IgD-negative memory B cell (primary cell): ENCODE data around the gene BEST1. TPM values are rescaled to one million over a fixed set of nuclear protein-coding genes. Genes with fewer than 3 reads are reported as not detected.
"Not testable (repeated sequence)": the region's sequence is repeated elsewhere in the genome, so short reads cannot be mapped to it uniquely, and the experiment has no call there.

Source experiments
- H3K27ac Mint-ChIP-seq, 3 donors: one replicate each; pipeline ENCODE4 v1.8.0; 2020 to 2022; ENCODE audit warnings: mild to moderate bottlenecking in 3 of 3, mixed read lengths in 3 of 3, moderate library complexity in 1 of 3
- H3K27me3 Mint-ChIP-seq: one replicate; pipeline ENCODE4 v1.8.0; 2021; ENCODE audit warnings: mixed read lengths
- H3K36me3 Mint-ChIP-seq: one replicate; pipeline ENCODE4 v1.8.0; 2020; ENCODE audit warnings: mild to moderate bottlenecking, mixed read lengths
- H3K4me1 Mint-ChIP-seq, 3 donors: one replicate each; pipeline ENCODE4 v1.8.0; 2020 to 2022; ENCODE audit warnings: mixed read lengths in 3 of 3, mild to moderate bottlenecking in 1 of 3
- H3K4me3 Mint-ChIP-seq, 4 donors: one replicate each; pipeline ENCODE4 v1.8.0; 2020 to 2022; ENCODE audit warnings: mild to moderate bottlenecking in 4 of 4, mixed read lengths in 4 of 4, moderate library complexity in 3 of 4
- H3K9me3 Mint-ChIP-seq, 3 donors: one replicate each; pipeline ENCODE4 v1.8.0; 2020 to 2021; ENCODE audit warnings: mixed read lengths in 3 of 3, mild to moderate bottlenecking in 1 of 3
- polyA plus RNA-seq: library from polyadenylated mRNA; unstranded; fragments of 300-500 nt; fragmentation: Illumina TruSeq; gene quantifications from one replicate; pipeline ENCODE4 v1.2.3, GENCODE V29; 2021

Gene BEST1
- polyA plus RNA-seq, 1 donor from 2014 or later: 1.2 TPM

GRCh38 chr11:61962213-61963015 lies 12.3 kb downstream of the BEST1 start:
- Mint-ChIP-seq H3K27me3 (no peaks in the 10 kb centered on the region), H3K4me3 (peak overlapping the region; percentile 12 to 93 (median 76)), H3K27ac (peak overlapping the region; percentile 72 to 96 (median 92)), H3K36me3 (peaks cover 10% of the 10 kb centered on the region), H3K9me3 (no peaks in the 10 kb centered on the region), H3K4me1 (peaks cover 34 to 40% (median 36%) of the 10 kb centered on the region in 3 donors)

- Mint-ChIP-seq H3K9me3 (no peaks in the 10 kb centered on the region), H3K4me1 (peaks cover 34 to 40% (median 36%) of the 10 kb centered on the region in 3 donors)
These were observed 12.8 kb downstream of the BEST1 start for GRCh38 chr11:61963016-61963281.

GRCh38 chr11:61963282-61964057 lies 13.3 kb downstream of the BEST1 start:
- no peaks in the 10 kb centered on the region for H3K27me3 Mint-ChIP-seq

More at GRCh38 chr11:61963016-61963281, 12.8 kb downstream of the BEST1 start:
- Mint-ChIP-seq H3K27ac (peak overlapping the region; percentile 72 to 96 (median 92)), H3K36me3 (peaks cover 10% of the 10 kb centered on the region), H3K4me3 (peak overlapping the region; percentile 70 to 93 (median 78)), H3K27me3 (no peaks in the 10 kb centered on the region)

GRCh38 chr11:61964058-61964665 lies 14.0 kb downstream of the BEST1 start:
- Mint-ChIP-seq H3K36me3 (peaks cover 10% of the 10 kb centered on the region), H3K4me1 (peaks cover 36 to 42% (median 40%) of the 10 kb centered on the region in 3 donors), H3K9me3 (no peaks in the 10 kb centered on the region), H3K27ac (peak overlapping the region; percentile 92 to 98 (median 96)), H3K4me3 (peak overlapping the region; percentile 70 to 97 (median 87)), H3K27me3 (no peaks in the 10 kb centered on the region)

More at GRCh38 chr11:61963282-61964057, 13.3 kb downstream of the BEST1 start:
- no peaks in the 10 kb centered on the region for H3K9me3 Mint-ChIP-seq
- H3K27ac Mint-ChIP-seq: peak overlapping the region; percentile 72 to 96 (median 92)
- H3K4me3 Mint-ChIP-seq: peak overlapping the region; percentile 70 to 93 (median 78)
- H3K4me1 Mint-ChIP-seq: peaks cover 39 to 40% (median 40%) of the 10 kb centered on the region in 3 donors
- peaks cover 10% of the 10 kb centered on the region for H3K36me3 Mint-ChIP-seq

- not testable (repeated sequence) for H3K9me3 Mint-ChIP-seq, H3K27me3 Mint-ChIP-seq, H3K36me3 Mint-ChIP-seq
- peak overlapping the region; percentile 92 to 98 (median 96) for H3K27ac Mint-ChIP-seq
- H3K4me1 Mint-ChIP-seq: peaks cover 34 to 45% (median 41%) of the 10 kb centered on the region in 3 donors
- peak overlapping the region; percentile 81 to 98 (median 96) for H3K4me3 Mint-ChIP-seq
These were observed 14.6 kb downstream of the BEST1 start for GRCh38 chr11:61964666-61965271.

- peaks cover 1% of the 10 kb centered on the region for H3K27me3 Mint-ChIP-seq
- H3K4me3 Mint-ChIP-seq: peak overlapping the region; percentile 81 to 98 (median 96)
- H3K36me3 Mint-ChIP-seq: peaks cover 10% of the 10 kb centered on the region
These were observed 16.6 kb downstream of the BEST1 start for GRCh38 chr11:61966734-61967115.

GRCh38 chr11:61967116-61967923 lies 17.2 kb downstream of the BEST1 start, which contains the start of gene FTH1:
TSS of gene FTH1 (minus strand) at chr11:61967634. CDS start at chr11:61967425, 209 bp downstream.
- H3K4me3 Mint-ChIP-seq: peak within 1 kb of the TSS; percentile 81 to 98 (median 96)
- no peaks in the 10 kb centered on the region for H3K9me3 Mint-ChIP-seq
- H3K27me3 Mint-ChIP-seq: peaks cover 1% of the 10 kb centered on the region
- H3K27ac Mint-ChIP-seq: peak within 1 kb of the TSS; percentile 92 to 98 (median 98)
- peaks cover 46 to 56% (median 56%) of the 10 kb centered on the region in 3 donors for H3K4me1 Mint-ChIP-seq
- H3K36me3 Mint-ChIP-seq: peaks cover 8% of the 10 kb centered on the region

More at GRCh38 chr11:61966734-61967115, 16.6 kb downstream of the BEST1 start:
- Mint-ChIP-seq H3K4me1 (peaks cover 44 to 57% (median 56%) of the 10 kb centered on the region in 3 donors), H3K27ac (peak overlapping the region; percentile 92 to 98 (median 96)), H3K9me3 (no peaks in the 10 kb centered on the region)

- Mint-ChIP-seq H3K4me1 (peaks cover 41 to 54% (median 53%) of the 10 kb centered on the region in 3 donors), H3K36me3 (peaks cover 4% of the 10 kb centered on the region), H3K27ac (peak overlapping the region; percentile 92 to 98 (median 97)), H3K27me3 (peaks cover 1% of the 10 kb centered on the region), H3K4me3 (peak overlapping the region; percentile 81 to 98 (median 96)), H3K9me3 (no peaks in the 10 kb centered on the region)
These were observed 18.0 kb downstream of the BEST1 start for GRCh38 chr11:61967924-61968757.

- Mint-ChIP-seq H3K9me3 (no peaks in the 10 kb centered on the region), H3K27me3 (peaks cover 1% of the 10 kb centered on the region), H3K36me3 (peaks cover 1% of the 10 kb centered on the region), H3K4me1 (peaks cover 40 to 47% (median 46%) of the 10 kb centered on the region in 3 donors), H3K4me3 (peak overlapping the region; percentile 81 to 98 (median 96)), H3K27ac (peak overlapping the region in 2 of 3 donors; percentile 92 to 97)
These were observed 18.7 kb downstream of the BEST1 start for GRCh38 chr11:61968758-61969390.

- Mint-ChIP-seq H3K4me3 (peak overlapping the region; percentile 14 to 81 (median 62)), H3K36me3 (peaks cover 1% of the 10 kb centered on the region), H3K27ac (peak overlapping the region in 2 of 3 donors; percentile 76 to 92), H3K4me1 (peaks cover 35 to 42% (median 42%) of the 10 kb centered on the region in 3 donors), H3K9me3 (no peaks in the 10 kb centered on the region), H3K27me3 (peaks cover 1% of the 10 kb centered on the region)
These were observed 19.2 kb downstream of the BEST1 start for GRCh38 chr11:61969391-61969758.

GRCh38 chr11:61969838-61970662 lies 19.9 kb downstream of the BEST1 start:
- no peaks in the 10 kb centered on the region for H3K9me3 Mint-ChIP-seq
- peaks cover 1% of the 10 kb centered on the region for H3K27me3 Mint-ChIP-seq
- peak overlapping the region in 2 of 4 donors; percentile 3 to 81 for H3K4me3 Mint-ChIP-seq
- peak overlapping the region in 2 of 3 donors; percentile 76 to 92 for H3K27ac Mint-ChIP-seq
- H3K4me1 Mint-ChIP-seq: peaks cover 30 to 39% (median 36%) of the 10 kb centered on the region in 3 donors
- H3K36me3 Mint-ChIP-seq: peaks cover 1% of the 10 kb centered on the region
